Mesothelial cell of epicardium (in vitro differentiated cells): ENCODE measurements around the gene MARCO. TPM values are rescaled to one million over a fixed set of nuclear protein-coding genes. Genes with fewer than 3 reads are reported as not detected.

Experiments used
- DNase-seq, 2 experiments: peaks; one replicate each; pipeline ENCODE4 v3.0.0; 2021; ENCODE audit warnings: low spot score in 2 of 2; ENCODE audit not compliant: unreplicated experiment in 2 of 2
- H3K27ac Mint-ChIP-seq: 2 replicates; pipeline ENCODE4 v1.8.0; 2021; ENCODE audit warnings: mixed read lengths
- H3K27me3 Mint-ChIP-seq: 2 replicates; pipeline ENCODE4 v1.8.0; 2021; ENCODE audit warnings: low read depth, mixed read lengths
- H3K36me3 Mint-ChIP-seq: 2 replicates; pipeline ENCODE4 v1.8.0; 2021; ENCODE audit warnings: mixed read lengths
- H3K4me1 Mint-ChIP-seq: 2 replicates; pipeline ENCODE4 v1.8.0; 2021; ENCODE audit warnings: mixed read lengths
- H3K4me3 Mint-ChIP-seq: 2 replicates; pipeline ENCODE4 v1.8.0; 2021; ENCODE audit warnings: mild to moderate bottlenecking, moderate library complexity, mixed read lengths
- H3K9me3 Mint-ChIP-seq: 2 replicates; pipeline ENCODE4 v1.8.0; 2021; ENCODE audit warnings: mixed read lengths
- CTCF ChIP-seq: fragments of 200-600 bp; sonication (generic); IDR thresholded peaks from one replicate; pipeline ENCODE4 v1.5.0; 2021; ENCODE audit warnings: antibody characterized with exemption; ENCODE audit not compliant: unreplicated experiment
- total RNA-seq: library from RNA; stranded (reverse); gene quantifications from 3 replicates; pipeline ENCODE4 v1.2.1, GENCODE V29; 2021

Gene MARCO
- total RNA-seq, 1 donor from 2014 or later = 0.22 TPM

- Mint-ChIP-seq H3K4me1 (no peaks in the 10 kb centered on the region), H3K27ac (no peak overlapping the region)
Observed at GRCh38 chr2:118932949-118933348, 9.0 kb upstream of the MARCO start.

DNA sequence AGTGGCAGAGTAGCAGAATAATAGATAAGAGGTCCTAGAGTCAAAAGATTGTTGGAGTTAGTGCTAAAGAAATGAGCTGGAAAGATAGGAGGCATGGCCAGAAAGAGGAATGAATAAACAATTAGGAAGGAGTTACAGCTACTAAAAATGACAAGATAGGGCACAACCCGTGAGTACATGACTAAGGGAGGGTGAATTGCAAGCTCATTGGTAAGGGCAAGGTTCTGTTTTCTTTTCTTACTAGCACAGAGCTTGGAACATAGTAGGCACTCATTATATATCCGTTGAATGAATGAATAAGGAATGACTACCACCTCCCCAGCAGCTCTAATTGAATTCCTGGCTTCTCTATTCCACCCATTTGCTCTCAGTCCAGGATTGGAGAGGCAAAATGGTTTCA, 5.7 kb upstream of the MARCO start:
- H3K36me3 Mint-ChIP-seq = peaks cover 7% of the 10 kb centered on the region
- H3K27ac Mint-ChIP-seq = no peak overlapping the region
- TF ChIP-seq CTCF = no peak

More at GRCh38 chr2:118932949-118933348, 9.0 kb upstream of the MARCO start:
- Mint-ChIP-seq H3K9me3 (peaks cover 42% of the 10 kb centered on the region), H3K27me3 (no peaks in the 10 kb centered on the region), H3K36me3 (peaks cover 10% of the 10 kb centered on the region), H3K4me3 (no peak overlapping the region)
- TF ChIP-seq CTCF = no peak
- DNase-seq = no peak

GRCh38 chr2:118936936-118937335, 5.1 kb upstream of the MARCO start:
- H3K4me3 Mint-ChIP-seq = no peak overlapping the region
- peaks cover 15% of the 10 kb centered on the region for H3K9me3 Mint-ChIP-seq
- H3K4me1 Mint-ChIP-seq = no peaks in the 10 kb centered on the region
- H3K36me3 Mint-ChIP-seq = peaks cover 7% of the 10 kb centered on the region
- no peak for DNase-seq
- H3K27me3 Mint-ChIP-seq = peaks cover 12% of the 10 kb centered on the region
- TF ChIP-seq CTCF = no peak
- H3K27ac Mint-ChIP-seq = no peak overlapping the region

More for the DNA sequence above, 5.7 kb upstream of the MARCO start:
- H3K4me3 Mint-ChIP-seq = no peak overlapping the region
- no peak for DNase-seq
- peaks cover 9% of the 10 kb centered on the region for H3K27me3 Mint-ChIP-seq
- no peaks in the 10 kb centered on the region for H3K4me1 Mint-ChIP-seq
- peaks cover 19% of the 10 kb centered on the region for H3K9me3 Mint-ChIP-seq

DNA sequence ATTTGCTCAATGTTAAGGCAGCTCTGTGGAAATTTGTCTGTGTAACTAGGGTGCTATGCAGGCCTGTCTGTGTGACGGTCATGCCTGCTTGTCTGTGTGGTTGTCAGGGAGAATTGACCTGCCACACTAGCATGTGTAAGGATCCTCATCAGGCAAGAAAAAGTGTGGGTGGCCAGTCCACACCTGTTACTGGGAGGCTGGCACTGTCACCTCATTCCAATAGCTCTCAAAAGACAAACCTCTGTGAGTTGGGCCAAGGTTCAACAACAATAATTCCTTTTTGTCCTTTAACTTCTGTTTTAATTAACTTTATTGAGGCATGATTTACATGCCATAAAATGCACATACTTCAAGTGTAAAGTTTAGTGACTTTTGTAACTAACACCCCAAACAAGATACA, 4.2 kb upstream of the MARCO start:
- peaks cover 14% of the 10 kb centered on the region for H3K27me3 Mint-ChIP-seq
- no peak for DNase-seq
- H3K27ac Mint-ChIP-seq = no peak overlapping the region
- H3K36me3 Mint-ChIP-seq = peaks cover 7% of the 10 kb centered on the region
- peaks cover 9% of the 10 kb centered on the region for H3K9me3 Mint-ChIP-seq
- peaks cover 2% of the 10 kb centered on the region for H3K4me1 Mint-ChIP-seq
- H3K4me3 Mint-ChIP-seq = no peak overlapping the region
- TF ChIP-seq CTCF = no peak

GRCh38 chr2:118939994-118940393, 2.0 kb upstream of the MARCO start:
- Mint-ChIP-seq H3K27ac (no peak overlapping the region), H3K4me1 (peaks cover 5% of the 10 kb centered on the region), H3K4me3 (no peak overlapping the region), H3K9me3 (no peaks in the 10 kb centered on the region), H3K27me3 (peaks cover 23% of the 10 kb centered on the region), H3K36me3 (no peaks in the 10 kb centered on the region)
- TF ChIP-seq CTCF = no peak
- no peak for DNase-seq
